Left kidney (tissue), 2 donors: ENCODE results near the gene RMND5B. TPM values are rescaled to one million over a fixed set of nuclear protein-coding genes. Genes with fewer than 3 reads are reported as not detected.
"Not testable (repeated sequence)": the region's sequence is repeated elsewhere in the genome, so short reads cannot be mapped to it uniquely, and the experiment has no call there.

Experiments used
- DNase-seq: peaks from one replicate; pipeline ENCODE4 v3.0.0-alpha.2; 2013
- polyA plus RNA-seq: library from polyadenylated mRNA; unstranded; fragments of 120-200 nt; gene quantifications from one replicate; pipeline ENCODE4 v1.2.1, GENCODE V29; 2013; ENCODE audit not compliant: insufficient read length

Gene RMND5B
- polyA plus RNA-seq, 1 donor: 30.6 TPM

- no peak for DNase-seq
These were observed 34.8 kb downstream of the RMND5B start for GRCh38 chr5:178165581-178165980.

GRCh38 chr5:178170455-178170854 is 39.6 kb downstream of the RMND5B start:
- DNase-seq: no peak

DNA sequence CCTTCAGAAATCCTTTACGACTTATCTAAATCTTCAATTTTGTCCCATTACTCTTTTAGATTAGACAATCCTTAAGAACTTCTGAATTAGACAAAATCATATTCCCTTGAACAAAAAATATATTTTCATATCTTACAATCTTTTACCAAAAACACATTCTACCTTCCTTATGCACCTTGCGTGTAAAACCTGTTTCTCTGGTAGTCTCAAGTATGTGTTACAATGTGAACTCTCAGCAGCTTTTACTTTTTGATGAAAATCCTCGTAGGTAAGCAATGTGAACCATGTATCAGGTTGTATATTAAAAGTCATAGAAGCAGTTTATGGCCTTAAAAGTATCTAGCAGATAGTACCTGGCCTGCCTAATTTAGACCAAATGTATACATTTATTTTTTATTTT is 43.6 kb downstream of the RMND5B start:
- DNase-seq: no peak

GRCh38 chr5:178176791-178177190 is 46.0 kb downstream of the RMND5B start:
- DNase-seq: no peak

- DNase-seq: no peak
These were observed 46.8 kb downstream of the RMND5B start for GRCh38 chr5:178177569-178177968.

- DNase-seq: no peak
These were observed 49.5 kb downstream of the RMND5B start for GRCh38 chr5:178180141-178180863.

GRCh38 chr5:178182158-178182876 is 51.5 kb downstream of the RMND5B start:
- no peak for DNase-seq

- no peak for DNase-seq
These were observed 55.6 kb downstream of the RMND5B start for GRCh38 chr5:178186427-178186826.

DNA sequence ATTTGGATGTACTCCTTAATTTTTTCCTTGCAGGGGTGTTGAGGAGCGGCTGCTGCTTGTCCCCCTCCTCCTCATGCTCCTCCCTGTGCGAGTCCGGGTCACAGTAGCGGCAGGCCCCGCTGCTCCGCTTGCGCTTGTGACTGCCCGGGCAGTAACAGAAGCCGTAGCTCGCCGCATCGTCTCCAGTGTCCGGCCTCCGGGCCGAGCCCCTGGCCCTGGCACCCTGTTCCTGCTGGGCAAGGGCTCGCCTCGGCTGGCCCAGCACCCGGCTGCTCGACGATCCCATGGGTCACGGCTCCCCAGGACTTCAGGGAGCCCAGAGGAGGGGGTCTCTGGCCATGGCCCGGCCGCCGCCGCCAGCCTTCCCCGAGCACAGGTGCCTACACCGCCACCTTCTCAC is 56.2 kb downstream of the RMND5B start, which contains the start of gene GMCL2:
Gene GMCL2, minus strand, starts transcription at position 358 of the 400 bp plus-strand sequence. Its CDS starts 72 bp downstream, at position 286.
- DNase-seq: no peak

DNA sequence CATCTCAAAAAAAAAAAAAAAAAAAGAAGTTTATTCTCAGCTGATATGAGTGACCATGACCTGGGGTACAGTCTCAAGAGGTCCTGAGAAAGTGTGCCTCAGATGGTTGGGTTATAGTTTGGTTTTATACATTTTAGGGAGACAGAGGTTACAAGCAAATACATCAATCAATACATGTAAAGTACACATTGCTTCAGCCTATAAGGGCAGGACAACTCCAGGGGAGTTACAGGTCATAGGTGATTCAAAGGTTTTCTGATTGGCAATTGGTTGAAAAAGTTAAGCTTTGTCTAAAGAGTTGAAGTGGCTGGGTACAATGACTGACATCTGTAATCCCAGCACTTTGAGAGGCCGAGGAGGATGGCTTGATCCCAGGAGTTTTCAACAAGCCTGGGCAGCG is 58.6 kb downstream of the RMND5B start:
- no peak for DNase-seq

- DNase-seq: no peak
These were observed 60.8 kb downstream of the RMND5B start for GRCh38 chr5:178191661-178192060.

DNA sequence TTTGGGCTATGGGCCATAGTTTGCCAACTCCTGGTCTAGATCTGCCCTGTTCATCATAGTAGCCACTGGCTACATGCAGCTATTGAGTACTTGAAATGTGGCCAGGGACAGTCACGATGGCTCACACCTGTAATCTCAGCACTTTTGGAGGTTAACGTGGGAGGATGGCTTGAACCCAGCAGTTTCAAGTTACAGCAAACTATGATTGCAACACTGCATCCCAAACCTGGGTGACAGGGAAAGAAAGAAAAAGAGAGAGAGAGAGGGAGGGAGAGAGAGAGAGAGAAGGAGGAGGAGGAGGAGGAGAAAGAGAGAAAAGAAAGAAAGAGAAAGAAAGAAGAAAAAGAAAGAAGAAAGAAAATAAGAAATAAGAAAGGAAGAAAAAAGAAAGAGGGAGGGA is 61.4 kb downstream of the RMND5B start:
- DNase-seq: no peak

DNA sequence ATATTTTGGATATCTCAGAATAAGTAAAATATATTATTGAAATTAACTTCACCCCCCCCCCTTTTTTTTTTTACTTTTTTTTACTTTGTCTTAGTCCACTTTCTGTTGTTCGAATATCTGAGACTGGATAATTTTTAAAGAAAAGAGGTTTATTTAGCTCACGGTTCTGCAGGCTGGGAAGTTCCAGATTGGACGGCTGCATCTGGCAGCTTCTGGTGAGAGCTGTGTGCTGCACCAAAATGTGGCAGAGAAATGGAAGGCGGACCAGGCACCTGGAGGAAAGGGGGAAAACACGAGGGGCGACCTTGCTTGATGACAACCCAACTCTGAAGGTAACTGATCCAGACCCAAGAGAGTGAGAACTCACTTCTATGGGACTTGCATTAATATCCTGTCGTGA is 62.0 kb downstream of the RMND5B start:
- DNase-seq: no peak

DNA sequence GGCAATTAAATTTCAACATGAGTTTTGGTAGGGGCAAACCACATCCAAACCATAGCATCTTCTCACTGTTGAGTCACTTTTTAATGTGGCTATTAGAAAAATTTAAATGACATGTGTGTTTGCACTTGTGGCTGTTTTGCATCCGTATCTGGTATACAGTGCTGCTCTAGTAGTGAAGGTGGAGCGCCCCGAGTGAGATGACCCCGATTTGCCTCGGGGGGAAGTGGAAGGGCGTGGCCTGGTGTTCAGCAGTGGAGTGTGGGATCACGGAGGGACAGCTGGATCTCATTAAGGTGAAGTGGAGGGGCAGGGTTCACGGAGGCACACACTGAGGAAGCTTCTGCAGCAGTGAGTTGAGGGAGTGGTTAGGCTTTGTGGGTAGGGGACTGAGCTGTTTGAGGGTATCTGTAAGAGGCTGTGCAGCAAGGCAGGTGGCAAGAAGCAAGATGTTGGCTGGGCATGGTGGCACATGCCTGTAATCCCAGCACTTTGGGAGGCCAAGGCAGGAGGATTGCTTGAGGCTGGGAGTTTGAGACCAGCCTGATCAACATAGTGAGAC is 62.5 kb downstream of the RMND5B start:
- DNase-seq: no peak

DNA sequence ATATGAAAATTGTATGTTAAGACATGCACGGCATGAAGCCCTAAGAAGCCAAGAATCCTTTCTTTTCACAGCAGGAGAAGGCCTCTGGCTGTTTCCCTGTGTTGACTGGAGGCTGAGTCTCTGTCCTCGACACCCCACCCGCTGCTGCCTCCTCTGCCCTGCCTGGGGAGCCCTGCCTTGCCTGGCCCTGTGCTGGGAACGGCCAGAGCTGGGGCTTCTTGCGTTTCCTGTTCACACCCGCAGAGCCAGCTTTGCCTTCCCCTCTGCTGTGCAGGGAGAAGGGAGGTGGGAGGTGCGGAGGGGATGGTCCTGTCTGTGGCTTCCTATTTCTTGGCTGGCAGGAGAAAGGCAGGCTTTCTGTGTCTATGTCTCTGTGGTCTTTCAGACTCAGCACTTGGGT is 63.2 kb downstream of the RMND5B start:
- no peak for DNase-seq

- no peak for DNase-seq
These were observed 65.5 kb downstream of the RMND5B start for GRCh38 chr5:178196281-178196812.

DNA sequence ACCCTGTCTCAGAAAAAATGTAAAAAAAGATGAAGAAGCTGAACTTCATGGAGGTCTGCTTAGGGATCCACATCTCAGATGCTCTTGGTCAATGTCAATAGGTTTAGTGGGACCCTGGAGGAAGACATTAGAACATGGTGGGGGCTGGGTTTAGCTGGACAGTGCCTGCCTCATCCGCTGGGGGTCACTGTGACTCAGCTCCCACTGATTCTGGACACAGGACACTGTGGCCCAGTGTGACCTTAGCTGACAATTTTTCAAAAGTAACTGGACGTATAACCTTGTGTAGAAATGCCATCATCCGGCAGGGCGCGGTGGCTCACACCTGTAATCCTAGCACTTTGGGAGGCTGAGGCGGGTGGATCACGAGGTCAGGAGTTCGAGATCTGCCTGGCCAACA is 66.2 kb downstream of the RMND5B start:
- no peak for DNase-seq

- not testable (repeated sequence) for DNase-seq
These were observed 67.3 kb downstream of the RMND5B start for GRCh38 chr5:178198151-178198550.

GRCh38 chr5:178198706-178199105 is 67.9 kb downstream of the RMND5B start:
- DNase-seq: no peak

- DNase-seq: no peak
These were observed 69.0 kb downstream of the RMND5B start for GRCh38 chr5:178199581-178200434.
